ENCODE data around the gene PLEKHJ1.

DNA sequence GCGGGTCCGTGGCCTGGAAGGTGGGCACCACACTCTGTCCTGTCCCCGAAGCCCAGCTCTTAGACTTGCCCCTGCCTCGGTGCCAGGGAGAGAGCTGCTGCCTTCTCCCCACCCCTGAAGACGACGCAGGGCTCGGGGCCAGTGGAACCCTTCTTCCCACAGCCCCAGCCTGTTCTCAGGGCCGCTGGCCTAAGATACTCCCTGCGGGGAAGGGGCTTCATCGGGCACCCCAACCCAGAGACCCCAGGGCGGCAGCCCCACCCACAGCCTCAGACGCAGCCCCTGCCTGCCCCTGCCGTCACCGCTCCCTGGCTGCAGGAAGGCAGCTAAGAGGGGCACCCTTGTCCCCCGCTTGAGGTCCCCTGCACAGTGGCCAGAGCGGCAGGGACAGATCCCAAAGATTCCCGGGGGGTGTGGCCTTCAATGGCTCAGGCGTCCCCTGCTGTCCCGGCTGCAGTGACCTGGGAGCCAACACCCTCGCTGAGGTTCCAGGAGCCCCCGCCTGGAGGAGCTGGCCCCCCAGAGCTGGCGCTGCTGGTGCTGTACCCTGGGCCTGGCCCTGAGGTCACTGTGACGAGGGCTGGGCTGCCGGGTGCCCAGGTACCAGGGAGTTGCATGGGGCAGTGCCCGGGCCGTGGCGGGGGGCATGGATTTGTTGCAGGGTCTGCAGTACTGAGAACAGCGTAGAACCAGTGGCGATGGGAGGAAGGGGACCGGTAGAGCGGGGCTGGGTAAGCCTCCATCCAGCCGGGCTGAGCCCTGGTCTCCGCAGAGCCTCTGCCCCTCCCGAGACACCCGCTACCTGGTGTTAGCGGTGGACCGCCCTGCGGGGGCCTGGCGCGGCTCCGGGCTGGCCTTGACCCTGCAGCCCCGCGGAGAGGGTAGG, 14.0 kb upstream of the PLEKHJ1 start:
- TF ChIP-seq POLR2AphosphoS5 (IDR thresholded peaks at IDR 0.05; ENCODE audit: low read depth, low read length) (peak; percentile 8; the same call in 1 of the 2 replicates), POLR2A (IDR thresholded peaks at IDR 0.05; ENCODE audit: low read depth, low read length) (no peak), TAF1 (IDR thresholded peaks at IDR 0.05; ENCODE audit: borderline replicate concordance, low read depth, low read length) (no peak)
